Thyroid gland (tissue), 4 donors: ENCODE measurements around the gene HIVEP3. TPM values are rescaled to one million over a fixed set of nuclear protein-coding genes. Genes with fewer than 3 reads are reported as not detected.

Experiments used
- DNase-seq, 2 donors: peaks; one replicate each; pipeline ENCODE4 v3.0.0-alpha.2; 2019
- H3K27ac ChIP-seq, 3 donors: fragments of 200-600 bp; sonication (generic); 1 replicate in 2 of 3; 2 replicates in 1 of 3; pipeline ENCODE4 v1.5.1; 2016 to 2019; ENCODE audit warnings: mild to moderate bottlenecking in 1 of 3, moderate library complexity in 1 of 3
- H3K27me3 ChIP-seq: fragments of 200-600 bp; sonication (generic); one replicate; pipeline ENCODE4 v1.5.1; 2019
- H3K36me3 ChIP-seq, 2 donors: fragments of 200-600 bp; sonication (generic); one replicate each; pipeline ENCODE4 v1.5.1; 2016 to 2019
- H3K4me1 ChIP-seq, 2 donors: fragments of 200-600 bp; sonication (generic); one replicate each; pipeline ENCODE4 v1.5.1; 2017 to 2019
- H3K4me3 ChIP-seq, 3 donors: fragments of 200-600 bp; sonication (generic); replicated peaks in 1 of 3; 1 replicate in 2 of 3; 2 replicates in 1 of 3; pipeline ENCODE4 v1.5.1; 2016; ENCODE audit warnings: mild to moderate bottlenecking in 1 of 3
- H3K9me3 ChIP-seq: fragments of 200-600 bp; sonication (generic); one replicate; pipeline ENCODE4 v1.5.1; 2017
- POLR2A ChIP-seq, 2 donors: fragments of 450-650 bp; IDR thresholded peaks; one replicate each; pipeline ENCODE4 v1.6.1; 2017; ENCODE audit warnings: antibody characterized with exemption in 2 of 2, mild to moderate bottlenecking in 2 of 2, moderate library complexity in 1 of 2
- WGBS, 2 donors: methylation state at CpG; one replicate each; pipeline ENCODE4 v1.1.5; 2017; 5-methylcytosine and 5-hydroxymethylcytosine counted together
- intact Hi-C: fragments of 100-400 bp; cut with DNase I; formaldehyde crosslinking; loops from one replicate; pipeline ENCODE4 v1.15.1; 2023
- total RNA-seq, 4 donors: library from RNA; depleted of rRNA; stranded (reverse); fragments of >200 nt; gene quantifications; one replicate each; pipeline ENCODE4 v1.2.3, GENCODE V29; 2016
- TF ChIP-seq, protein P1 (sequence below), 6 experiments: fragments of 200-600 bp in 3 of 6; fragments of 450-650 bp in 3 of 6; sonication (generic) in 3 of 6; IDR thresholded peaks; one replicate each; pipeline ENCODE4 v1.5.1; 2016 to 2019; ENCODE audit warnings: antibody characterized with exemption in 6 of 6, mild to moderate bottlenecking in 2 of 6, inconsistent platforms in 1 of 6, moderate library complexity in 1 of 6

Gene HIVEP3
- total RNA-seq, 4 donors from 2014 or later = 9.7 to 13.5 (median 12.5) TPM

- TF ChIP-seq, protein P1, sequence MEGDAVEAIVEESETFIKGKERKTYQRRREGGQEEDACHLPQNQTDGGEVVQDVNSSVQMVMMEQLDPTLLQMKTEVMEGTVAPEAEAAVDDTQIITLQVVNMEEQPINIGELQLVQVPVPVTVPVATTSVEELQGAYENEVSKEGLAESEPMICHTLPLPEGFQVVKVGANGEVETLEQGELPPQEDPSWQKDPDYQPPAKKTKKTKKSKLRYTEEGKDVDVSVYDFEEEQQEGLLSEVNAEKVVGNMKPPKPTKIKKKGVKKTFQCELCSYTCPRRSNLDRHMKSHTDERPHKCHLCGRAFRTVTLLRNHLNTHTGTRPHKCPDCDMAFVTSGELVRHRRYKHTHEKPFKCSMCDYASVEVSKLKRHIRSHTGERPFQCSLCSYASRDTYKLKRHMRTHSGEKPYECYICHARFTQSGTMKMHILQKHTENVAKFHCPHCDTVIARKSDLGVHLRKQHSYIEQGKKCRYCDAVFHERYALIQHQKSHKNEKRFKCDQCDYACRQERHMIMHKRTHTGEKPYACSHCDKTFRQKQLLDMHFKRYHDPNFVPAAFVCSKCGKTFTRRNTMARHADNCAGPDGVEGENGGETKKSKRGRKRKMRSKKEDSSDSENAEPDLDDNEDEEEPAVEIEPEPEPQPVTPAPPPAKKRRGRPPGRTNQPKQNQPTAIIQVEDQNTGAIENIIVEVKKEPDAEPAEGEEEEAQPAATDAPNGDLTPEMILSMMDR (IDR thresholded peaks at IDR 0.05) = no peak
- TF ChIP-seq POLR2A (IDR thresholded peaks at IDR 0.05) = no peak
- no peaks in the 10 kb centered on the region for H3K27me3 ChIP-seq
- no peak overlapping the region for H3K4me3 ChIP-seq
- intact Hi-C loops = no loop called here
- H3K36me3 ChIP-seq = no peaks in the 10 kb centered on the region
- H3K27ac ChIP-seq = no peak overlapping the region
- WGBS, 2 donors = 94 to 96% methylated on average over 4 of the region's 4 CpGs
- no peak for DNase-seq
- no peaks in the 10 kb centered on the region for H3K9me3 ChIP-seq
- H3K4me1 ChIP-seq = peaks cover 0 to under 1% of the 10 kb centered on the region in 2 donors
These were observed 210.9 kb downstream of the HIVEP3 start for GRCh38 chr1:41707793-41708192.

- TF ChIP-seq, protein P1 (IDR thresholded peaks at IDR 0.05) = no peak
- no peak for TF ChIP-seq POLR2A (IDR thresholded peaks at IDR 0.05)
These were observed 212.9 kb downstream of the HIVEP3 start for GRCh38 chr1:41705798-41706197.

DNA sequence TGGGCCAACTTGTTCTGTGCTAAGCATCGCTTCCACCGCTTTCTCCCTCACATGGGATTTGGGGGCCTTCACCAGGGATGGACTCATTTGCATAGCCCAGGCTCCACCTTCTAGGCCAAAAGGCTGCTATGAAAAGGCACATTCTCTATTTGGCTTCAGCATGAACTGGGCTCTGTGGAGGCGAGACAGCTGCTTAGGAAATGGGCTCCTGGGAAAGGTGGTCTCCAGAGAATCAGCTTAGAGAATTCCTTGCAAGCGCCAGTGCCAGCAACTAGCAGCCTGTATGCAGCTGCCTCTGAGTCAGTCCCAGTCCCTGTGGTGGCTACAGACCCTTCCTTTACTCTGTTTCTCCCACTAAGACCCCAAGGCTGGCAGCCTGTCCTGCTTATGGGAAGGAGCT is 214.5 kb downstream of the HIVEP3 start:
- H3K9me3 ChIP-seq = no peaks in the 10 kb centered on the region
- no peak overlapping the region for H3K4me3 ChIP-seq
- no peaks in the 10 kb centered on the region for H3K4me1 ChIP-seq
- 86 to 97% methylated on average over 4 of the region's 4 CpGs for WGBS, 2 donors
- H3K27ac ChIP-seq = no peak overlapping the region
- DNase-seq = no peak
- intact Hi-C loops = no loop called here
- H3K36me3 ChIP-seq = no peaks in the 10 kb centered on the region
- no peaks in the 10 kb centered on the region for H3K27me3 ChIP-seq
- TF ChIP-seq POLR2A (IDR thresholded peaks at IDR 0.05) = no peak
- TF ChIP-seq, protein P1 (IDR thresholded peaks at IDR 0.05) = no peak

More at GRCh38 chr1:41705798-41706197, 212.9 kb downstream of the HIVEP3 start:
- Histone ChIP-seq H3K36me3 (no peaks in the 10 kb centered on the region), H3K4me1 (no peaks in the 10 kb centered on the region), H3K27me3 (no peaks in the 10 kb centered on the region), H3K4me3 (no peak overlapping the region), H3K27ac (no peak overlapping the region), H3K9me3 (no peaks in the 10 kb centered on the region)
- DNase-seq = no peak
- intact Hi-C loops = no loop called here
- 93 to 100% methylated on average over 1 of the region's 1 CpG for WGBS, 2 donors

DNA sequence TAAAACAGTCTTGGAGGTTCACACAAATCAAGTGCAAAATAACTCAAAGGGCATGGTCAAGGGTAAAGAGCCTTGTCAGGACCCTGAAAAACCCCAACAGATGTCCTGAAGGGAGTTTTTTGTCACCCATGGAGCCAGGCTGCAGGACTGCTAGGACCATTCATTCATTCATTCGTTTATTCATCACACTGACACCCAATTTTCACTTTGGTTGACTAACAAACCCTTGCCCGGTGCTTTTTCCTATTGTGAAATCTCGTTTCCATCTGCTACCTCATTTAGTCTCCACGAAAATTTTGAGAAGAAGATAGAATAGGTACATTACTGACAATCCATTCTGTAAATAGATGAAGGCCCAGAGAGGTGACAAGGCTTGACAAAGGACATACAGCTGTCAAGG is 216.0 kb downstream of the HIVEP3 start:
- no peak for TF ChIP-seq POLR2A (IDR thresholded peaks at IDR 0.05)
- TF ChIP-seq, protein P1 (IDR thresholded peaks at IDR 0.05) = no peak
- no peaks in the 10 kb centered on the region for H3K36me3 ChIP-seq

DNA sequence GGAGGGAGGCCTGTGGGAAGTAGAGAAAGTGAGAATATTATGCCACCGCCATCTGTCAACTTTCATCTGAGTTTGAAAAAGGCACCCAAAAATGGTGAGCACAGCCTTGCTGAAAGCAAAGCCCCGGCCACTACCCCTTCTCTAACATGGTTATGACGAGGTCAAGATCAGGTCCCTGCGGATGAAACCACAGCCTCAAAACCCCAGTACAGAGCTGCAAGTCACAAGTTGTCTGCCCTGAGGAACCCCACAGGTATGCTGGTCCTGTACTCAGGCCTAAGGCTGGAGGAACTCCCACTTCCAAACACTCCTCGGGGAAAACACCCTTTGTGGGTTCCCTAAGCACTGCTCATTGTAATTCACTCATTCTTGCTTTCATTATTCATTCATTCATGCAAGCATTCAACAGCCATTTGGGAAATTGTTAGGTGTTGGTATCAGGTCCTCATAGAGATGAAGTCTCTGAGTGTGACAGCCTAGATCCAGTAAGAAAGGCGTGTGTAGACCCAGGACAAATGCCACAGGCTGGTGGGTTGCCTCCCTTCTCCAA is 217.7 kb downstream of the HIVEP3 start:
- Histone ChIP-seq H3K27ac (no peak overlapping the region), H3K36me3 (no peaks in the 10 kb centered on the region), H3K4me3 (no peak overlapping the region), H3K9me3 (no peaks in the 10 kb centered on the region), H3K4me1 (no peaks in the 10 kb centered on the region), H3K27me3 (no peaks in the 10 kb centered on the region)
- no peak for TF ChIP-seq POLR2A (IDR thresholded peaks at IDR 0.05)
- TF ChIP-seq, protein P1 (IDR thresholded peaks at IDR 0.05) = no peak
- 85 to 93% methylated on average over 5 to 6 of the region's 6 CpGs for WGBS, 2 donors
- no peak for DNase-seq
- intact Hi-C loops = no loop called here

More for the DNA sequence above, 216.0 kb downstream of the HIVEP3 start:
- no peak for DNase-seq
- Histone ChIP-seq H3K4me1 (no peaks in the 10 kb centered on the region), H3K9me3 (no peaks in the 10 kb centered on the region), H3K4me3 (no peak overlapping the region), H3K27me3 (no peaks in the 10 kb centered on the region), H3K27ac (no peak overlapping the region)
- intact Hi-C loops = no loop called here
- 83 to 87% methylated on average over 4 of the region's 4 CpGs for WGBS, 2 donors
